Prostate gland (tissue), 2 donors: ENCODE results near the gene HSP90AB1. TPM values are rescaled to one million over a fixed set of nuclear protein-coding genes. Genes with fewer than 3 reads are reported as not detected.

Experiments used
- DNase-seq: peaks from one replicate; pipeline ENCODE4 v3.0.0-alpha.2; 2019; ENCODE audit warnings: low spot score
- H3K27ac ChIP-seq, 2 donors: fragments of 200-600 bp; sonication (generic); 2 replicates each; pipeline ENCODE4 v1.5.1; 2017 to 2019
- H3K27me3 ChIP-seq: fragments of 200-600 bp; sonication (generic); replicated peaks from 2 replicates; pipeline ENCODE4 v1.5.1; 2019; ENCODE audit not compliant: insufficient read depth
- H3K36me3 ChIP-seq, 2 donors: fragments of 200-600 bp; sonication (generic); 1 replicate in 1 of 2; 2 replicates in 1 of 2; pipeline versions ENCODE4 v1.5.1 to v1.8.1; 2017 to 2019
- H3K4me1 ChIP-seq: fragments of 200-600 bp; sonication (generic); replicated peaks from 2 replicates; pipeline ENCODE4 v1.5.1; 2019
- H3K4me3 ChIP-seq, 2 donors: fragments of 200-600 bp; sonication (generic); 2 replicates each; pipeline ENCODE4 v1.5.1; 2017 to 2019
- H3K9me3 ChIP-seq: fragments of 200-600 bp; sonication (generic); 2 replicates; pipeline ENCODE4 v1.5.1; 2017
- POLR2A ChIP-seq: fragments of 450-650 bp; IDR thresholded peaks from one replicate; pipeline ENCODE4 v1.6.1; 2016; ENCODE audit warnings: antibody characterized with exemption, mild to moderate bottlenecking
- POLR2AphosphoS5 ChIP-seq: sonication (generic); formaldehyde crosslinking; IDR thresholded peaks from one replicate; pipeline ENCODE4 v1.6.1; 2017; ENCODE audit warnings: antibody characterized with exemption
- WGBS: methylation state at CpG from one replicate; pipeline ENCODE4 v1.1.5; 2018; 5-methylcytosine and 5-hydroxymethylcytosine counted together
- intact Hi-C: fragments of 100-400 bp; cut with DNase I; formaldehyde crosslinking; loops from one replicate; pipeline ENCODE4 v1.14.2; 2022
- total RNA-seq, 2 donors: library from RNA; depleted of rRNA; stranded (reverse); fragments of >200 nt; gene quantifications; one replicate each; pipeline ENCODE4 v1.1.0, GENCODE V29; 2016
- TF ChIP-seq, protein P1 (sequence below), 4 experiments: fragments of 200-600 bp in 2 of 4; fragments of 450-650 bp in 2 of 4; sonication (generic) in 2 of 4; IDR thresholded peaks; 1 replicate in 3 of 4; 2 replicates in 1 of 4; pipeline ENCODE4 v1.5.1; 2016 to 2019; ENCODE audit warnings: antibody characterized with exemption in 4 of 4, mild to moderate bottlenecking in 2 of 4, moderate library complexity in 2 of 4

The HSP90AB1 gene
- total RNA-seq, 2 donors from 2014 or later = 650 to 805 TPM

GRCh38 chr6:44219053-44219814 lies 27.7 kb upstream of the HSP90AB1 start:
- Histone ChIP-seq H3K4me1 (peaks cover 17% of the 10 kb centered on the region), H3K4me3 (peak overlapping the region; percentile 21 to 39), H3K27ac (peak overlapping the region; percentile 35 to 70), H3K27me3 (no peaks in the 10 kb centered on the region), H3K36me3 (no peaks in the 10 kb centered on the region), H3K9me3 (no peaks in the 10 kb centered on the region)
- TF ChIP-seq POLR2A = peak; percentile 56
- peak; percentile 31 for TF ChIP-seq POLR2AphosphoS5
- TF ChIP-seq, protein P1, sequence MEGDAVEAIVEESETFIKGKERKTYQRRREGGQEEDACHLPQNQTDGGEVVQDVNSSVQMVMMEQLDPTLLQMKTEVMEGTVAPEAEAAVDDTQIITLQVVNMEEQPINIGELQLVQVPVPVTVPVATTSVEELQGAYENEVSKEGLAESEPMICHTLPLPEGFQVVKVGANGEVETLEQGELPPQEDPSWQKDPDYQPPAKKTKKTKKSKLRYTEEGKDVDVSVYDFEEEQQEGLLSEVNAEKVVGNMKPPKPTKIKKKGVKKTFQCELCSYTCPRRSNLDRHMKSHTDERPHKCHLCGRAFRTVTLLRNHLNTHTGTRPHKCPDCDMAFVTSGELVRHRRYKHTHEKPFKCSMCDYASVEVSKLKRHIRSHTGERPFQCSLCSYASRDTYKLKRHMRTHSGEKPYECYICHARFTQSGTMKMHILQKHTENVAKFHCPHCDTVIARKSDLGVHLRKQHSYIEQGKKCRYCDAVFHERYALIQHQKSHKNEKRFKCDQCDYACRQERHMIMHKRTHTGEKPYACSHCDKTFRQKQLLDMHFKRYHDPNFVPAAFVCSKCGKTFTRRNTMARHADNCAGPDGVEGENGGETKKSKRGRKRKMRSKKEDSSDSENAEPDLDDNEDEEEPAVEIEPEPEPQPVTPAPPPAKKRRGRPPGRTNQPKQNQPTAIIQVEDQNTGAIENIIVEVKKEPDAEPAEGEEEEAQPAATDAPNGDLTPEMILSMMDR (IDR thresholded peaks at IDR 0.05) = peak in 2 of 4 experiments; percentile 6 to 7
- intact Hi-C loops = loop anchor here (2.0 kb wide), 1 partner anchor 18 kb away; no protein-coding TSS in a partner anchor
- peak; percentile 54 for DNase-seq
- 8% methylated on average over 12 of the region's 45 CpGs for WGBS

DNA sequence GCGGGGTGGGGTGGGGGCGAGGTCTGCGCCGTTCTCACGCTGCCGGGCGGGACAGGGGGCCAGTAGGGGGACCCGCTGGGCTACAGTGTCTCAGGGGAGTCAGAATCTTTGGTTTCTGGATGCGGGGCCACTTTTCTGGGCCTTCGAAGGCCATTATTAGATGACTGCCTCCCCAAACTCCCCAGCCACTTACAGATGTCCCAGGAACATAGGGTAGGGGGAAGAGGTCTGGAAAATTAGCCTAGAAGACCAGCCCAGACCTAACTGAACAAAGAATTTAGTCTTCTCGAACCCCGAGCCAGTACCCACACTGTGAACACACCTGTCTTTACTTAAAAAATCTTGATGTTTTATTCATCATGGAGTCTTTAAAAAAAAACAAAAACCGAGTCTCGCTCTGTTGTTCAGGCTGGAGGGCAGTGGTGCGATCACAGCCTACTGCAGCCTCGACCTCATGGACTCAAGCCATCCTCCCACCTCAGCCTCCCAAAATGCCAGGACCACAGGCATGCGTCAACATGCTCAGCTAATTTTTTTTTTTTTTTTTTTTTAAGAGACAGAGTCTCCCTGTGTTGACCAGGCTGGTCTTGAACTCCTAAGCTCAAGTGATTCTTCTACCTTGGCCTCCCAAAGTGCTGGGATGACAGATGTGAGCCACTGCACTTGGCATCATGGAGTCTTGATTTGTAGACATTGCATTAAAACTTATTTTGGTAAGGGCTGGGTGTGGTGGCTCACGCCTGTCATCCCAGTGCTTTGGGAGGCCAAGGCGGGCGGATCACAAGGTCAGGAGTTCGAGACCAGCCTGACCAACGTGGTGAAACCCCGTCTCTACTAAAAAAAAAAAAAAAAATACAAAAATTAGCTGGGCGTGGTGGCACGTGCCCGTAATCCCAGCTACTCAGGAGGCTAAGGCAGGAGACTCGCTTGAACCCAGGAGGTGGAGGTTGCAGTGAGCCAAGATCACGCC lies 26.8 kb upstream of the HSP90AB1 start:
- H3K27ac ChIP-seq = peak overlapping the region; percentile 78 to 89
- H3K4me1 ChIP-seq = peaks cover 17% of the 10 kb centered on the region
- no peaks in the 10 kb centered on the region for H3K9me3 ChIP-seq
- no peak for DNase-seq
- H3K36me3 ChIP-seq = no peaks in the 10 kb centered on the region
- H3K4me3 ChIP-seq = peak overlapping the region; percentile 21 to 39
- 65% methylated on average over 27 of the region's 28 CpGs for WGBS
- TF ChIP-seq POLR2A (no peak), POLR2AphosphoS5 (no peak)
- TF ChIP-seq, protein P1 (IDR thresholded peaks at IDR 0.05) = no peak
- intact Hi-C loops = loop anchor here (2.0 kb wide), 1 partner anchor 17 kb away; no protein-coding TSS in a partner anchor
- no peaks in the 10 kb centered on the region for H3K27me3 ChIP-seq

GRCh38 chr6:44220913-44221290 lies 26.0 kb upstream of the HSP90AB1 start:
- Histone ChIP-seq H3K27ac (peak overlapping the region; percentile 78 to 89), H3K27me3 (no peaks in the 10 kb centered on the region), H3K4me3 (no peak overlapping the region), H3K36me3 (no peaks in the 10 kb centered on the region), H3K4me1 (peaks cover 17% of the 10 kb centered on the region), H3K9me3 (no peaks in the 10 kb centered on the region)
- intact Hi-C loops = no loop called here
- 87% methylated on average over 4 of the region's 4 CpGs for WGBS
- TF ChIP-seq POLR2A = no peak
- TF ChIP-seq, protein P1 (IDR thresholded peaks at IDR 0.05) = no peak
- TF ChIP-seq POLR2AphosphoS5 = no peak
- DNase-seq = no peak

GRCh38 chr6:44221291-44221960 lies 25.5 kb upstream of the HSP90AB1 start:
- Histone ChIP-seq H3K9me3 (no peaks in the 10 kb centered on the region), H3K4me1 (peaks cover 17% of the 10 kb centered on the region), H3K27ac (peak overlapping the region; percentile 78 to 89), H3K36me3 (no peaks in the 10 kb centered on the region), H3K4me3 (no peak overlapping the region), H3K27me3 (no peaks in the 10 kb centered on the region)
- WGBS = 23% methylated on average over 4 of the region's 4 CpGs
- intact Hi-C loops = no loop called here
- peak; percentile 88 for DNase-seq
- TF ChIP-seq POLR2A (no peak), POLR2AphosphoS5 (peak; percentile 88)
- TF ChIP-seq, protein P1 (IDR thresholded peaks at IDR 0.05) = peak; percentile 39 to 92 (median 72)
